SK-N-SH treated with all-trans-retinoic acid at 6 μM for 48 hours (cell line): ENCODE results near the gene ZNF563.

Experiments
- ARNTL ChIP-seq: fragments of 450-650 bp; formaldehyde crosslinking; IDR thresholded peaks from 2 replicates; pipeline ENCODE4 v1.5.0; 2020; ENCODE audit warnings: low read depth, mild to moderate bottlenecking, moderate library complexity, borderline replicate concordance
- CSDC2 ChIP-seq: fragments of 250-450 bp; sonication (Bioruptor Pico); IDR thresholded peaks from 2 replicates; pipeline ENCODE4 v1.5.0; 2020; ENCODE audit warnings: mild to moderate bottlenecking, moderate library complexity
- ESRRG ChIP-seq: fragments of 250-450 bp; sonication (Bioruptor Pico); IDR thresholded peaks from 2 replicates; pipeline ENCODE4 v1.6.1; 2021; ENCODE audit warnings: mild to moderate bottlenecking
- GLIS3 ChIP-seq: fragments of 250-450 bp; sonication (Bioruptor Pico); IDR thresholded peaks from 2 replicates; pipeline ENCODE4 v1.5.0; 2020; ENCODE audit warnings: mild to moderate bottlenecking, moderate library complexity
- ISL1 ChIP-seq: fragments of 250-450 bp; sonication (Bioruptor Pico); IDR thresholded peaks from 2 replicates; pipeline ENCODE4 v2.1.2; 2022; ENCODE audit warnings: mild to moderate bottlenecking, moderate library complexity
- PPARA ChIP-seq: fragments of 250-450 bp; sonication (Bioruptor Pico); IDR thresholded peaks from 2 replicates; pipeline ENCODE4 v1.5.0; 2020; ENCODE audit warnings: mild to moderate bottlenecking, borderline replicate concordance
- RARB ChIP-seq: fragments of 250-450 bp; sonication (Bioruptor Pico); IDR thresholded peaks from 2 replicates; pipeline ENCODE4 v1.8.0; 2021; ENCODE audit warnings: mild to moderate bottlenecking, moderate library complexity
- TOX ChIP-seq: fragments of 250-450 bp; sonication (Bioruptor Pico); IDR thresholded peaks from 2 replicates; pipeline ENCODE4 v1.8.0; 2021; ENCODE audit warnings: mild to moderate bottlenecking, moderate library complexity, borderline replicate concordance
- ZFP3 ChIP-seq: fragments of 250-450 bp; sonication (Bioruptor Pico); IDR thresholded peaks from 2 replicates; pipeline ENCODE4 v1.5.0; 2020; ENCODE audit warnings: mild to moderate bottlenecking, moderate library complexity
- ZFP30 ChIP-seq: fragments of 450-650 bp; formaldehyde crosslinking; IDR thresholded peaks from 2 replicates; pipeline ENCODE4 v1.5.0; 2022; ENCODE audit warnings: mild to moderate bottlenecking, moderate library complexity
- TF ChIP-seq, protein P1 (sequence below): fragments of 250-450 bp; sonication (Bioruptor Pico); IDR thresholded peaks from 2 replicates; pipeline ENCODE4 v1.5.0; 2020; ENCODE audit warnings: mild to moderate bottlenecking, moderate library complexity
- TF ChIP-seq, protein P2 (sequence below): fragments of 250-450 bp; sonication (Bioruptor Pico); IDR thresholded peaks from 2 replicates; pipeline ENCODE4 v1.8.0; 2020; ENCODE audit warnings: mild to moderate bottlenecking, moderate library complexity, borderline replicate concordance
- TF ChIP-seq, protein P3 (sequence below): fragments of 250-450 bp; sonication (Bioruptor Pico); IDR thresholded peaks from 2 replicates; pipeline ENCODE4 v1.5.1; 2020; ENCODE audit warnings: low read depth, mild to moderate bottlenecking, moderate library complexity

GRCh38 chr19:12364391-12365235 lies 31.2 kb upstream of the ZNF563 start:
- TF ChIP-seq ISL1 (no peak), GLIS3 (no peak), RARB (CRISPR knock-in tag) (no peak), ZFP30 (CRISPR knock-in tag) (no peak), TOX (CRISPR knock-in tag) (no peak), ESRRG (CRISPR knock-in tag) (no peak), ZFP3 (CRISPR knock-in tag) (no peak), ARNTL (CRISPR knock-in tag) (no peak), PPARA (CRISPR knock-in tag) (no peak), CSDC2 (CRISPR knock-in tag) (no peak)
- TF ChIP-seq, protein P1, sequence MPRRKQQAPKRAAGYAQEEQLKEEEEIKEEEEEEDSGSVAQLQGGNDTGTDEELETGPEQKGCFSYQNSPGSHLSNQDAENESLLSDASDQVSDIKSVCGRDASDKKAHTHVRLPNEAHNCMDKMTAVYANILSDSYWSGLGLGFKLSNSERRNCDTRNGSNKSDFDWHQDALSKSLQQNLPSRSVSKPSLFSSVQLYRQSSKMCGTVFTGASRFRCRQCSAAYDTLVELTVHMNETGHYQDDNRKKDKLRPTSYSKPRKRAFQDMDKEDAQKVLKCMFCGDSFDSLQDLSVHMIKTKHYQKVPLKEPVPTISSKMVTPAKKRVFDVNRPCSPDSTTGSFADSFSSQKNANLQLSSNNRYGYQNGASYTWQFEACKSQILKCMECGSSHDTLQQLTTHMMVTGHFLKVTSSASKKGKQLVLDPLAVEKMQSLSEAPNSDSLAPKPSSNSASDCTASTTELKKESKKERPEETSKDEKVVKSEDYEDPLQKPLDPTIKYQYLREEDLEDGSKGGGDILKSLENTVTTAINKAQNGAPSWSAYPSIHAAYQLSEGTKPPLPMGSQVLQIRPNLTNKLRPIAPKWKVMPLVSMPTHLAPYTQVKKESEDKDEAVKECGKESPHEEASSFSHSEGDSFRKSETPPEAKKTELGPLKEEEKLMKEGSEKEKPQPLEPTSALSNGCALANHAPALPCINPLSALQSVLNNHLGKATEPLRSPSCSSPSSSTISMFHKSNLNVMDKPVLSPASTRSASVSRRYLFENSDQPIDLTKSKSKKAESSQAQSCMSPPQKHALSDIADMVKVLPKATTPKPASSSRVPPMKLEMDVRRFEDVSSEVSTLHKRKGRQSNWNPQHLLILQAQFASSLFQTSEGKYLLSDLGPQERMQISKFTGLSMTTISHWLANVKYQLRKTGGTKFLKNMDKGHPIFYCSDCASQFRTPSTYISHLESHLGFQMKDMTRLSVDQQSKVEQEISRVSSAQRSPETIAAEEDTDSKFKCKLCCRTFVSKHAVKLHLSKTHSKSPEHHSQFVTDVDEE (CRISPR knock-in tag), result no peak
- TF ChIP-seq, protein P2, sequence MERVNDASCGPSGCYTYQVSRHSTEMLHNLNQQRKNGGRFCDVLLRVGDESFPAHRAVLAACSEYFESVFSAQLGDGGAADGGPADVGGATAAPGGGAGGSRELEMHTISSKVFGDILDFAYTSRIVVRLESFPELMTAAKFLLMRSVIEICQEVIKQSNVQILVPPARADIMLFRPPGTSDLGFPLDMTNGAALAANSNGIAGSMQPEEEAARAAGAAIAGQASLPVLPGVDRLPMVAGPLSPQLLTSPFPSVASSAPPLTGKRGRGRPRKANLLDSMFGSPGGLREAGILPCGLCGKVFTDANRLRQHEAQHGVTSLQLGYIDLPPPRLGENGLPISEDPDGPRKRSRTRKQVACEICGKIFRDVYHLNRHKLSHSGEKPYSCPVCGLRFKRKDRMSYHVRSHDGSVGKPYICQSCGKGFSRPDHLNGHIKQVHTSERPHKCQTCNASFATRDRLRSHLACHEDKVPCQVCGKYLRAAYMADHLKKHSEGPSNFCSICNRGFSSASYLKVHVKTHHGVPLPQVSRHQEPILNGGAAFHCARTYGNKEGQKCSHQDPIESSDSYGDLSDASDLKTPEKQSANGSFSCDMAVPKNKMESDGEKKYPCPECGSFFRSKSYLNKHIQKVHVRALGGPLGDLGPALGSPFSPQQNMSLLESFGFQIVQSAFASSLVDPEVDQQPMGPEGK, result no peak
- TF ChIP-seq, protein P3, sequence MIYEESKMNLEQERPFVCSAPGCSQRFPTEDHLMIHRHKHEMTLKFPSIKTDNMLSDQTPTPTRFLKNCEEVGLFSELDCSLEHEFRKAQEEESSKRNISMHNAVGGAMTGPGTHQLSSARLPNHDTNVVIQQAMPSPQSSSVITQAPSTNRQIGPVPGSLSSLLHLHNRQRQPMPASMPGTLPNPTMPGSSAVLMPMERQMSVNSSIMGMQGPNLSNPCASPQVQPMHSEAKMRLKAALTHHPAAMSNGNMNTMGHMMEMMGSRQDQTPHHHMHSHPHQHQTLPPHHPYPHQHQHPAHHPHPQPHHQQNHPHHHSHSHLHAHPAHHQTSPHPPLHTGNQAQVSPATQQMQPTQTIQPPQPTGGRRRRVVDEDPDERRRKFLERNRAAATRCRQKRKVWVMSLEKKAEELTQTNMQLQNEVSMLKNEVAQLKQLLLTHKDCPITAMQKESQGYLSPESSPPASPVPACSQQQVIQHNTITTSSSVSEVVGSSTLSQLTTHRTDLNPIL (CRISPR knock-in tag), result no peak
